Adrenal gland (tissue), 12 donors: ENCODE results near the gene EMCN. TPM values are rescaled to one million over a fixed set of nuclear protein-coding genes. Genes with fewer than 3 reads are reported as not detected.

Experiments used
- DNase-seq, 7 donors: peaks; one replicate each; pipeline ENCODE4 v3.0.0-alpha.2; 2019 to 2020
- H3K27ac ChIP-seq, 5 donors: fragments of 200-600 bp; sonication (generic) in 4 of 5; 1 replicate in 3 of 5; 2 replicates in 2 of 5; pipeline versions ENCODE4 v1.5.1 to v1.8.0; 2016 to 2020; ENCODE audit warnings: mild to moderate bottlenecking in 1 of 5
- H3K27me3 ChIP-seq: fragments of 200-600 bp; 2 replicates; pipeline ENCODE4 v1.8.0; 2021
- H3K36me3 ChIP-seq, 2 donors: fragments of 200-600 bp; replicated peaks in 1 of 2; 1 replicate in 1 of 2; 2 replicates in 1 of 2; pipeline versions ENCODE4 v1.5.1 to v1.8.0; 2018 to 2022
- H3K4me1 ChIP-seq, 2 donors: fragments of 200-600 bp; replicated peaks in 1 of 2; 1 replicate in 1 of 2; 2 replicates in 1 of 2; pipeline versions ENCODE4 v1.5.1 to v1.8.0; 2018 to 2021
- H3K4me3 ChIP-seq, 4 donors: fragments of 200-600 bp; sonication (generic) in 3 of 4; one replicate each; pipeline ENCODE4 v1.5.1; 2016 to 2018
- H3K9me3 ChIP-seq, 3 donors: fragments of 200-600 bp; sonication (generic) in 1 of 3; replicated peaks in 1 of 3; 1 replicate in 2 of 3; 2 replicates in 1 of 3; pipeline versions ENCODE4 v1.5.1 to v1.8.0; 2016 to 2021
- CTCF ChIP-seq, 6 experiments: fragments of 450-650 bp in 4 of 6; fragments of 200-600 bp in 2 of 6; sonication (generic) in 1 of 6; IDR thresholded peaks; 1 replicate in 5 of 6; 2 replicates in 1 of 6; pipeline versions ENCODE4 v1.5.1 to v1.8.0; 2016 to 2021; ENCODE audit warnings: antibody characterized with exemption in 6 of 6, mild to moderate bottlenecking in 2 of 6, moderate library complexity in 1 of 6
- POLR2A ChIP-seq, 2 donors: fragments of 450-650 bp; IDR thresholded peaks; one replicate each; pipeline ENCODE4 v1.6.1; 2017; ENCODE audit warnings: antibody characterized with exemption in 2 of 2, mild to moderate bottlenecking in 2 of 2, moderate library complexity in 1 of 2
- WGBS, 4 donors: extraction: QIAGEN DNeasy Blood & Tissue Kit in 2 of 4; methylation state at CpG; one replicate each; pipeline versions ENCODE4 v1.1.5 to v1.1.7; 2013 to 2017; 5-methylcytosine and 5-hydroxymethylcytosine counted together
- intact Hi-C, 2 donors: fragments of 100-400 bp; cut with DNase I; formaldehyde crosslinking; loops; one replicate each; pipeline versions ENCODE4 v1.14.1 to v1.15.0; 2022 to 2023
- polyA plus RNA-seq, 3 donors: library from polyadenylated mRNA; stranded (reverse); fragments of 200-250 nt in 2 of 3; fragments of 350-450 nt in 1 of 3; fragmentation: Illumina TruSeq in 1 of 3; extraction: RNeasy Lipid Tissue Mini Kit (QIAGEN cat#74804) in 1 of 3; gene quantifications; one replicate each; pipeline ENCODE4 v1.2.3, GENCODE V29; 2013 to 2014
- total RNA-seq, 9 donors: library from RNA; depleted of rRNA in 4 of 9; stranded (reverse); fragments of >200 nt in 4 of 9; fragments of 120-200 nt in 1 of 9; fragmentation: NEBNext Ultra II Directional in 1 of 9; extraction: Animal tissue kit (Norgen Biotek cat#: 25700) in 1 of 9; gene quantifications; one replicate each; pipeline versions ENCODE4 v1.1.0 to v1.2.4, GENCODE V29; 2013 to 2023
- donor health status: healthy with polysubstance abuse.
- donor health status: Bipolar disorder and iron deficiency.
- donor health status: DM: yes; HTN: yes; CAD: no.
- donor health status: DM: no; HTN: no; CAD: no.
- donor health status: DM: no; HTN: no; CAD: no.
- donor health status: DM: yes; HTN: yes; CAD: no.

Gene EMCN
- total and polyA plus RNA-seq, 12 donors: 14.6 to 86.1 (median 37.3) TPM

GRCh38 chr4:100469555-100469954 lies 48.3 kb downstream of the EMCN start:
- no peaks in the 10 kb centered on the region for H3K9me3 ChIP-seq
- TF ChIP-seq POLR2A (IDR thresholded peaks at IDR 0.05) (no peak), CTCF (IDR thresholded peaks at IDR 0.05) (no peak)
- WGBS, 4 donors: 86 to 100% (median 98%) methylated on average over 1 of the region's 1 CpG
- no peak overlapping the region for H3K27ac ChIP-seq
- no peaks in the 10 kb centered on the region for H3K27me3 ChIP-seq
- no peaks in the 10 kb centered on the region for H3K4me1 ChIP-seq
- no peaks in the 10 kb centered on the region for H3K36me3 ChIP-seq
- H3K4me3 ChIP-seq: no peak overlapping the region
- intact Hi-C loops: no loop called here
- DNase-seq: no peak

- no peak for TF ChIP-seq CTCF (IDR thresholded peaks at IDR 0.05)
- no peak for TF ChIP-seq POLR2A (IDR thresholded peaks at IDR 0.05)
- Histone ChIP-seq H3K27ac (no peak overlapping the region), H3K36me3 (no peaks in the 10 kb centered on the region), H3K4me1 (no peaks in the 10 kb centered on the region), H3K27me3 (no peaks in the 10 kb centered on the region), H3K4me3 (no peak overlapping the region), H3K9me3 (no peaks in the 10 kb centered on the region)
- WGBS, 4 donors: 60 to 86% (median 71%) methylated on average over 1 of the region's 1 CpG
- no peak for DNase-seq
- intact Hi-C loops: no loop called here
These were observed 51.3 kb downstream of the EMCN start for GRCh38 chr4:100466501-100466900.

- intact Hi-C loops: no loop called here
- no peaks in the 10 kb centered on the region for H3K27me3 ChIP-seq
- no peak for TF ChIP-seq CTCF (IDR thresholded peaks at IDR 0.05)
- TF ChIP-seq POLR2A (IDR thresholded peaks at IDR 0.05): no peak
These were observed 55.8 kb downstream of the EMCN start for GRCh38 chr4:100461807-100462605.

GRCh38 chr4:100450449-100450848 lies 67.4 kb downstream of the EMCN start:
- WGBS, 4 donors: 73 to 76% (median 75%) methylated on average over 2 of the region's 2 CpGs
- TF ChIP-seq CTCF (IDR thresholded peaks at IDR 0.05) (no peak), POLR2A (IDR thresholded peaks at IDR 0.05) (no peak)

More at GRCh38 chr4:100461807-100462605, 55.8 kb downstream of the EMCN start:
- no peak overlapping the region for H3K4me3 ChIP-seq
- H3K4me1 ChIP-seq: no peaks in the 10 kb centered on the region
- no peaks in the 10 kb centered on the region for H3K9me3 ChIP-seq
- WGBS, 4 donors: 77 to 85% (median 84%) methylated on average over 5 of the region's 5 CpGs
- no peak overlapping the region for H3K27ac ChIP-seq
- DNase-seq: no peak
- no peaks in the 10 kb centered on the region for H3K36me3 ChIP-seq

More at GRCh38 chr4:100450449-100450848, 67.4 kb downstream of the EMCN start:
- H3K36me3 ChIP-seq: no peaks in the 10 kb centered on the region
- intact Hi-C loops: no loop called here
- H3K27ac ChIP-seq: no peak overlapping the region
- peaks cover 0 to 3% of the 10 kb centered on the region in 2 donors for H3K4me1 ChIP-seq
- H3K27me3 ChIP-seq: no peaks in the 10 kb centered on the region
- H3K4me3 ChIP-seq: no peak overlapping the region
- no peaks in the 10 kb centered on the region for H3K9me3 ChIP-seq
- DNase-seq: no peak
